ENCODE results near the gene CTIF.

Gene CTIF

GRCh38 chr18:48817021-48817461 is 278.2 kb downstream of the CTIF start:
- no peaks in the 10 kb centered on the region for H3K27me3 Mint-ChIP-seq
- H3K36me3 Mint-ChIP-seq (ENCODE audit: low read depth) = peaks cover 55% of the 10 kb centered on the region
- no peak overlapping the region for H3K27ac Mint-ChIP-seq
- peaks cover 43% of the 10 kb centered on the region for H3K4me1 Mint-ChIP-seq (ENCODE audit: low read depth)
- no peak overlapping the region for H3K4me3 Mint-ChIP-seq
- no peaks in the 10 kb centered on the region for H3K9me3 Mint-ChIP-seq
- intact Hi-C loops (cut with micrococcal nuclease) = no loop called here

- Mint-ChIP-seq H3K27ac (no peak overlapping the region), H3K36me3 (ENCODE audit: low read depth) (peaks cover 60% of the 10 kb centered on the region)
- intact Hi-C loops (cut with micrococcal nuclease) = no loop called here
Measured at GRCh38 chr18:48818329-48819254, 279.8 kb downstream of the CTIF start.

DNA sequence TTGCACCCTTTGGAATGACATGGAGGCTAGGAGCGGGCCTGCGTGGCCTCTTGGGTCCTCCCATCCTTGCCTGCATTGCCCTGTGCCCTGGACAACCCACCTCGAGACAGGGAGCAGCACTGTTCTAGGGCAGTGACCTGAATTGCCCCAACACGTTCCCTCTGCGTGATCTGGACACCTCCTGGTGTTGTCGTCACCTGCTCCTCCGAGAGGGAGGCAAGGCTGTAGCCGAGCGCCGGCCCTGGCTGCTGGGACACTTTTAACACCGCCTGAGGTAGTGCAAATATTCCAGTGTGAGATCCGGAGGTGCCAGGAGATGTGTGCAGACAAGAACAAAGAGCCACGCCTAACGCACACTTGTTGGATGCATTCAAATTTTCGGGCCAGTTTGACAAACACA is 280.4 kb downstream of the CTIF start:
- Mint-ChIP-seq H3K4me3 (no peak overlapping the region), H3K27me3 (no peaks in the 10 kb centered on the region), H3K27ac (no peak overlapping the region), H3K4me1 (ENCODE audit: low read depth) (peaks cover 25% of the 10 kb centered on the region), H3K36me3 (ENCODE audit: low read depth) (peaks cover 63% of the 10 kb centered on the region), H3K9me3 (no peaks in the 10 kb centered on the region)
- intact Hi-C loops (cut with micrococcal nuclease) = no loop called here

More at GRCh38 chr18:48818329-48819254, 279.8 kb downstream of the CTIF start:
- no peaks in the 10 kb centered on the region for H3K27me3 Mint-ChIP-seq
- no peak overlapping the region for H3K4me3 Mint-ChIP-seq
- H3K9me3 Mint-ChIP-seq = no peaks in the 10 kb centered on the region
- H3K4me1 Mint-ChIP-seq (ENCODE audit: low read depth) = peaks cover 32% of the 10 kb centered on the region

GRCh38 chr18:48819781-48820482 is 281.1 kb downstream of the CTIF start:
- Mint-ChIP-seq H3K27ac (peak overlapping the region; percentile 10), H3K36me3 (ENCODE audit: low read depth) (peaks cover 63% of the 10 kb centered on the region), H3K4me3 (no peak overlapping the region), H3K27me3 (peaks cover 3% of the 10 kb centered on the region), H3K4me1 (ENCODE audit: low read depth) (peaks cover 22% of the 10 kb centered on the region), H3K9me3 (no peaks in the 10 kb centered on the region)
- intact Hi-C loops (cut with micrococcal nuclease) = no loop called here

- Mint-ChIP-seq H3K4me1 (ENCODE audit: low read depth) (peaks cover 23% of the 10 kb centered on the region), H3K4me3 (no peak overlapping the region), H3K9me3 (no peaks in the 10 kb centered on the region), H3K27ac (peak overlapping the region; percentile 10), H3K27me3 (peaks cover 3% of the 10 kb centered on the region), H3K36me3 (ENCODE audit: low read depth) (peaks cover 63% of the 10 kb centered on the region)
- intact Hi-C loops (cut with micrococcal nuclease) = no loop called here
Measured at GRCh38 chr18:48820483-48821250, 281.8 kb downstream of the CTIF start.

DNA sequence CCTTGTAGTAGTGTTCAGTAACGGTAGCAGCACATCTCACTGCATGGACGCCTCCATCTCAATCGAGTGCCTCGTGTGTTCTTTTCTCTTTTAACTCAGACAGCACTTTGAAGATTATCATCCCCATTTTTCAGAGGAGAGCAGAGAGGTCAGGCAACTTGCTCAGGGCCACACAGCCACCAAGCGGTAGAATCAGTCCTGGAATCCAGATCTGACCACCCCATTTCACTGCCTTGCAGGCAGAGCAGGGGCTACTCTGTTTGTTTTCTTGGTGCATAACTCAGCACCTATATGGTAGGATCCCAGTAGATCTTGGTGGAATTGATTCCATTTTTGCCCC is 282.4 kb downstream of the CTIF start:
- intact Hi-C loops (cut with micrococcal nuclease) = no loop called here
- Mint-ChIP-seq H3K4me1 (ENCODE audit: low read depth) (peaks cover 22% of the 10 kb centered on the region), H3K27me3 (peaks cover 4% of the 10 kb centered on the region), H3K27ac (peak overlapping the region; percentile 10), H3K36me3 (ENCODE audit: low read depth) (peaks cover 61% of the 10 kb centered on the region), H3K4me3 (no peak overlapping the region), H3K9me3 (no peaks in the 10 kb centered on the region)

GRCh38 chr18:48821845-48822244 is 283.0 kb downstream of the CTIF start:
- H3K4me1 Mint-ChIP-seq (ENCODE audit: low read depth) = peaks cover 28% of the 10 kb centered on the region
- peaks cover 9% of the 10 kb centered on the region for H3K27me3 Mint-ChIP-seq
- peaks cover 60% of the 10 kb centered on the region for H3K36me3 Mint-ChIP-seq (ENCODE audit: low read depth)
- intact Hi-C loops (cut with micrococcal nuclease) = no loop called here
- no peaks in the 10 kb centered on the region for H3K9me3 Mint-ChIP-seq
- no peak overlapping the region for H3K27ac Mint-ChIP-seq
- H3K4me3 Mint-ChIP-seq = no peak overlapping the region

- Mint-ChIP-seq H3K9me3 (no peaks in the 10 kb centered on the region), H3K27me3 (peaks cover 13% of the 10 kb centered on the region), H3K4me1 (ENCODE audit: low read depth) (peaks cover 43% of the 10 kb centered on the region), H3K36me3 (ENCODE audit: low read depth) (peaks cover 35% of the 10 kb centered on the region), H3K27ac (no peak overlapping the region), H3K4me3 (no peak overlapping the region)
- intact Hi-C loops (cut with micrococcal nuclease) = no loop called here
Measured at GRCh38 chr18:48824231-48824970, 285.6 kb downstream of the CTIF start.

DNA sequence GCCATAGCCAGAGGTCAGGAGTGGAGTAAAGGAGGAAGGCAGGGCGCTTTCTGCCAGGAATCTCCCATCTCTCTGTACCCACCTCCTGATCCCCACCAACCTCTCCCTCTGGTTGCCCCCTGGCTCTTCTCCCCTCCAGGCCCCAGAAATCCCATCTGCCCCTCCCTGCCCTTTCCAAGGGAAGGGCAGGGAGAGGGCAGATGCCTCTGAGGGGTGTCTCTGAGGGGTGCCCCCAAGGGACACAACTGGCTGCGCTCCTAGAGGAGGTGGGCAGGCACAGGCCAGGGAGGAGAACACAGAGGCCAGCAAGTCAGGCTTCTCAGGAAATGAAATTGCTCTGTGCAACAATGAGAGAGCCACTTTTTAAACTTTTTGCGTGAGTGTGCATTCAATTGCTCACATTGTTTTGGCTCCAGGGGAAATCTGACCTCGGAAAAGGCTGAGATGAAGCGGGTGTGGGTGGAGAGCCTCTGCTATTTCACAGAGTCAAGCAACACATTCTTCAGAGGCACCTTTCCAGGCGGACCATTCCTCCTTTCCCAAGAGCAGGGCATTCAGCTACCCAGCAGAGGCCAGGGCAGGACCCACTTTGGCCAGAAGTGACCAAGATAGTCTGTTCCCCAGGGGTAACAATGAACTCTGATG is 286.4 kb downstream of the CTIF start:
- peaks cover 16% of the 10 kb centered on the region for H3K27me3 Mint-ChIP-seq

DNA sequence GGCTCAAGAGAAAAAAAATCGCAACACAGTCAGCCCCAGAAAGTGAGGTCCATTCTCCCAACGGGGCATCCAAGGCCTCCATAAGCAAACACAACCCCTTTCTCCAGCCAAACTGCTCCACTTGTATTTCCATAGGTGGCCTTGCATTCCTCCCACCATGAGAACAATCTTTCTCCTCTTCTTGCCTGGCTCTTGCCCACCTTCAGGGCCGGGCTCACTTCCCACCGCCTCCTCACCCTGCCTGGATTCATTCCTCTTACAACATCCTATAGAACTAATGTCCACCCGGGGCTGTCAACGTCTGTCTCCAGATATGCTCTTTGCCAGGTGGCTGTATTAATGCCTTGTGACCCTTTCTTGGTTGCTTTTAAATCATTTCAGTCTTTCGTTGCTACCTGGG is 287.4 kb downstream of the CTIF start:
- intact Hi-C loops (cut with micrococcal nuclease) = no loop called here
- peaks cover 16% of the 10 kb centered on the region for H3K27me3 Mint-ChIP-seq
- peak overlapping the region; percentile 62 for H3K27ac Mint-ChIP-seq
- no peak overlapping the region for H3K4me3 Mint-ChIP-seq
- peaks cover 50% of the 10 kb centered on the region for H3K4me1 Mint-ChIP-seq (ENCODE audit: low read depth)
- H3K9me3 Mint-ChIP-seq = no peaks in the 10 kb centered on the region
- H3K36me3 Mint-ChIP-seq (ENCODE audit: low read depth) = peaks cover 16% of the 10 kb centered on the region

More for the DNA sequence above, 286.4 kb downstream of the CTIF start:
- peak overlapping the region; percentile 6 for H3K27ac Mint-ChIP-seq
- intact Hi-C loops (cut with micrococcal nuclease) = no loop called here
- H3K36me3 Mint-ChIP-seq (ENCODE audit: low read depth) = peaks cover 27% of the 10 kb centered on the region
- peaks cover 50% of the 10 kb centered on the region for H3K4me1 Mint-ChIP-seq (ENCODE audit: low read depth)
- H3K4me3 Mint-ChIP-seq = no peak overlapping the region
- H3K9me3 Mint-ChIP-seq = no peaks in the 10 kb centered on the region

DNA sequence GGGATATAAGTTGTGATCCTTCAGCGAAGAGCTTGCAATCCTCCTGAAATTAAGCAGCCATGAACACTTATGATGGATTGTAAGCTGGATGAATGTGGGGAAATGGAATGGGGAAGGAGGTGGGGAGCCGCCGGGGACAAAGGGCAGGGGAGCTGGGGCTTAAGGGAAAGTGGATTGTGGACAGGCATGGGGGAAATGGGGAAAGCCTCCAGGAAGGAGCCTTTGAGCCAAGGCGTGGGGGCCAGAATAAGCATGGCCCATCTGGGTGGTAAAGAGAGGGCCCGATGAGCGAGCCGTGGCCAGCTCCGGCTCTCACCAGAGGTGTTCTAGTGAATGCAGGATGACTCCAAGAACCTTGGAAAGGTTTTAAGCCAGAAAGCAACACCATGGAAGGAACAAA is 288.0 kb downstream of the CTIF start:
- intact Hi-C loops (cut with micrococcal nuclease) = no loop called here
- Mint-ChIP-seq H3K36me3 (ENCODE audit: low read depth) (peaks cover 16% of the 10 kb centered on the region), H3K4me1 (ENCODE audit: low read depth) (peaks cover 54% of the 10 kb centered on the region), H3K27me3 (peaks cover 16% of the 10 kb centered on the region), H3K4me3 (no peak overlapping the region), H3K27ac (peak overlapping the region; percentile 62), H3K9me3 (no peaks in the 10 kb centered on the region)

DNA sequence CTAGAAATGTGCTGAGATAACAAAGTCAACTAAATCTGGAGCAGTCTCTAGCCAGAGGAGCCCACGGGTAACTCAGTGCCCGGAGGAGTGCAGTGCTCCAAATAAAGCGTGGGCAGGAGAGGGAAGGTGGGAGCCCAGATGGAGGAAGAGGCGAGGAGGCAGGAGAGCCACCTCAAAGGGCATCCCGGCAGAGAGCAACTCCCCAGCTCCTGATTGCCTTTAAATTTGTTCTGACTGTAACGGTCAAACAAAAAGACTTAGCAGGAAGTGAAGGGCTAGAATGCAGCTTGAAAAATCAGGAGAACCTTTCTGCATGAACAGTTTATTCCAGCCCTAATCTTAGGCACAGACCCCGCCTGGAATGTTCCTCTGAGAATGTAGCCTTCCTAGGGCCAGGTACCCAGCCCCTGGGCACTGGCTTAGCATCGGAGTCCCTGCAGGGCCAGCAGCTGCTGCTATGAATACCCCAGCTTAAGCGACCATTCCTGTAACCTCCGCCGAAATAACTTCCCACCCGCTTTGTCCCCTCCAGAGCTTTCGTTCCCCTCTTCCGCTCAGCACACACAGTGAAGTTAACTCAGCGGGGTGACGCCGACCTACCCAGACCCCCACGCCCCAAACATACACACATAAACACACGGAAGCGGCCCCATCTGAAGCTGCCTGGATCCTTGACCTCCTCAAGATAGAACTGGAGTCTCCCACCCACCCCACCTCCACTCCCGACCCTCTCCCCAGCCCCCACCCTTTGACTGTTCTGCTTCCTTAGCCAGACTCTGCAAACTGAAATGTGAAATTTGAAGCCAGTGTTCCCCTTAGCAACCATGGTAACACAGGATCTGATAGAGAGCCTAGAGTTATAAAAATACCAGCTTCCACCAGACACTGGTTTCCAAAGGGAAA is 288.7 kb downstream of the CTIF start:
- intact Hi-C loops (cut with micrococcal nuclease) = no loop called here
- H3K27ac Mint-ChIP-seq = peak overlapping the region; percentile 62
- peaks cover 16% of the 10 kb centered on the region for H3K27me3 Mint-ChIP-seq
- H3K4me3 Mint-ChIP-seq = no peak overlapping the region
- H3K9me3 Mint-ChIP-seq = no peaks in the 10 kb centered on the region
- H3K4me1 Mint-ChIP-seq (ENCODE audit: low read depth) = peaks cover 61% of the 10 kb centered on the region
- peaks cover 16% of the 10 kb centered on the region for H3K36me3 Mint-ChIP-seq (ENCODE audit: low read depth)
